Smooth muscle cell (in vitro differentiated cells): Measurements from ENCODE around the gene KIAA1217. TPM values are rescaled to one million over a fixed set of nuclear protein-coding genes. Genes with fewer than 3 reads are reported as not detected.

Experiments
- DNase-seq: peaks from one replicate; lab custom pipeline; 2025; ENCODE audit not compliant: unreplicated experiment; lab: John Stamatoyannopoulos, UW
- H2AFZ ChIP-seq: fragments of 200-600 bp; sonication (generic); 2 replicates; pipeline ENCODE4 v1.6.0; 2016; ENCODE audit warnings: antibody characterized with exemption, low read depth, mild to moderate bottlenecking
- H3F3A ChIP-seq: fragments of 200-600 bp; sonication (generic); 2 replicates; pipeline ENCODE4 v1.6.0; 2017; ENCODE audit warnings: antibody characterized with exemption, low read depth
- H3K27ac ChIP-seq: fragments of 200-600 bp; sonication (generic); 2 replicates; pipeline ENCODE4 v1.5.1; 2016; ENCODE audit warnings: low read depth, mild to moderate bottlenecking
- H3K27me3 ChIP-seq: fragments of 200-600 bp; sonication (generic); 2 replicates; pipeline ENCODE4 v1.6.1; 2016; ENCODE audit warnings: low read depth, mild to moderate bottlenecking
- H3K36me3 ChIP-seq: fragments of 200-600 bp; sonication (generic); 2 replicates; pipeline ENCODE4 v1.5.1; 2016; ENCODE audit warnings: low read depth
- H3K4me1 ChIP-seq: fragments of 200-600 bp; sonication (generic); 2 replicates; pipeline ENCODE4 v1.5.1; 2016; ENCODE audit warnings: low read depth
- H3K4me2 ChIP-seq: fragments of 200-600 bp; sonication (generic); 2 replicates; pipeline ENCODE4 v1.6.0; 2016; ENCODE audit warnings: mild to moderate bottlenecking
- H3K4me3 ChIP-seq: fragments of 200-600 bp; sonication (generic); 2 replicates; pipeline ENCODE4 v1.5.1; 2016; ENCODE audit warnings: mild to moderate bottlenecking
- H3K79me2 ChIP-seq: fragments of 200-600 bp; sonication (generic); 2 replicates; pipeline ENCODE4 v1.6.0; 2016; ENCODE audit warnings: low read depth, mild to moderate bottlenecking
- H3K9ac ChIP-seq: fragments of 200-600 bp; sonication (generic); 2 replicates; pipeline ENCODE4 v1.6.0; 2016; ENCODE audit warnings: low read depth
- H3K9me3 ChIP-seq: fragments of 200-600 bp; sonication (generic); replicated peaks from 2 replicates; pipeline ENCODE4 v1.5.1; 2016; ENCODE audit warnings: low read depth
- H4K20me1 ChIP-seq: fragments of 200-600 bp; sonication (generic); 2 replicates; pipeline ENCODE4 v1.6.0; 2016; ENCODE audit warnings: low read depth
- WGBS: methylation state at CpG from one replicate; pipeline ENCODE4 v1.1.7; 2016; ENCODE audit warnings: low lambda C conversion rate; 5-methylcytosine and 5-hydroxymethylcytosine counted together
- polyA plus RNA-seq: library from polyadenylated mRNA; unstranded; fragments of >200 nt; fragmentation: Nextera tagmentation; extraction: Ambion mirVana; gene quantifications from 2 replicates; pipeline ENCODE4 v1.2.1, GENCODE V29; 2016
- total RNA-seq: library from RNA; depleted of rRNA; stranded (reverse); fragments of >200 nt; gene quantifications from 2 replicates; pipeline ENCODE4 v1.2.3, GENCODE V29; 2014
- TF ChIP-seq, protein P1 (sequence below): fragments of 200-600 bp; sonication (generic); IDR thresholded peaks from 2 replicates; pipeline ENCODE4 v1.5.1; 2017; ENCODE audit warnings: borderline replicate concordance, mild to moderate bottlenecking, antibody characterized with exemption; ENCODE audit not compliant: insufficient read depth, poor library complexity, severe bottlenecking

KIAA1217 gene, protein sequence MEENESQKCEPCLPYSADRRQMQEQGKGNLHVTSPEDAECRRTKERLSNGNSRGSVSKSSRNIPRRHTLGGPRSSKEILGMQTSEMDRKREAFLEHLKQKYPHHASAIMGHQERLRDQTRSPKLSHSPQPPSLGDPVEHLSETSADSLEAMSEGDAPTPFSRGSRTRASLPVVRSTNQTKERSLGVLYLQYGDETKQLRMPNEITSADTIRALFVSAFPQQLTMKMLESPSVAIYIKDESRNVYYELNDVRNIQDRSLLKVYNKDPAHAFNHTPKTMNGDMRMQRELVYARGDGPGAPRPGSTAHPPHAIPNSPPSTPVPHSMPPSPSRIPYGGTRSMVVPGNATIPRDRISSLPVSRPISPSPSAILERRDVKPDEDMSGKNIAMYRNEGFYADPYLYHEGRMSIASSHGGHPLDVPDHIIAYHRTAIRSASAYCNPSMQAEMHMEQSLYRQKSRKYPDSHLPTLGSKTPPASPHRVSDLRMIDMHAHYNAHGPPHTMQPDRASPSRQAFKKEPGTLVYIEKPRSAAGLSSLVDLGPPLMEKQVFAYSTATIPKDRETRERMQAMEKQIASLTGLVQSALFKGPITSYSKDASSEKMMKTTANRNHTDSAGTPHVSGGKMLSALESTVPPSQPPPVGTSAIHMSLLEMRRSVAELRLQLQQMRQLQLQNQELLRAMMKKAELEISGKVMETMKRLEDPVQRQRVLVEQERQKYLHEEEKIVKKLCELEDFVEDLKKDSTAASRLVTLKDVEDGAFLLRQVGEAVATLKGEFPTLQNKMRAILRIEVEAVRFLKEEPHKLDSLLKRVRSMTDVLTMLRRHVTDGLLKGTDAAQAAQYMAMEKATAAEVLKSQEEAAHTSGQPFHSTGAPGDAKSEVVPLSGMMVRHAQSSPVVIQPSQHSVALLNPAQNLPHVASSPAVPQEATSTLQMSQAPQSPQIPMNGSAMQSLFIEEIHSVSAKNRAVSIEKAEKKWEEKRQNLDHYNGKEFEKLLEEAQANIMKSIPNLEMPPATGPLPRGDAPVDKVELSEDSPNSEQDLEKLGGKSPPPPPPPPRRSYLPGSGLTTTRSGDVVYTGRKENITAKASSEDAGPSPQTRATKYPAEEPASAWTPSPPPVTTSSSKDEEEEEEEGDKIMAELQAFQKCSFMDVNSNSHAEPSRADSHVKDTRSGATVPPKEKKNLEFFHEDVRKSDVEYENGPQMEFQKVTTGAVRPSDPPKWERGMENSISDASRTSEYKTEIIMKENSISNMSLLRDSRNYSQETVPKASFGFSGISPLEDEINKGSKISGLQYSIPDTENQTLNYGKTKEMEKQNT (N-terminal part only)
- total RNA-seq (52.3 and 68.8 TPM in 2 replicates), polyA plus RNA-seq (43.3 and 69.4 TPM in 2 replicates)

- peak within 1 kb of the TSS; percentile 87 for H3K4me2 ChIP-seq
- H3K4me1 ChIP-seq, result peaks cover 41% of the 10 kb centered on the region
- peak within 1 kb of the TSS; percentile 82 for H3K9ac ChIP-seq
- H4K20me1 ChIP-seq, result no peaks in the 10 kb centered on the region
- H3K4me3 ChIP-seq, result peak within 1 kb of the TSS; percentile 62
- no peaks in the 10 kb centered on the region for H3F3A ChIP-seq
- no peaks in the 10 kb centered on the region for H3K79me2 ChIP-seq
- H3K9me3 ChIP-seq, result no peaks in the 10 kb centered on the region
- TF ChIP-seq, protein P1, sequence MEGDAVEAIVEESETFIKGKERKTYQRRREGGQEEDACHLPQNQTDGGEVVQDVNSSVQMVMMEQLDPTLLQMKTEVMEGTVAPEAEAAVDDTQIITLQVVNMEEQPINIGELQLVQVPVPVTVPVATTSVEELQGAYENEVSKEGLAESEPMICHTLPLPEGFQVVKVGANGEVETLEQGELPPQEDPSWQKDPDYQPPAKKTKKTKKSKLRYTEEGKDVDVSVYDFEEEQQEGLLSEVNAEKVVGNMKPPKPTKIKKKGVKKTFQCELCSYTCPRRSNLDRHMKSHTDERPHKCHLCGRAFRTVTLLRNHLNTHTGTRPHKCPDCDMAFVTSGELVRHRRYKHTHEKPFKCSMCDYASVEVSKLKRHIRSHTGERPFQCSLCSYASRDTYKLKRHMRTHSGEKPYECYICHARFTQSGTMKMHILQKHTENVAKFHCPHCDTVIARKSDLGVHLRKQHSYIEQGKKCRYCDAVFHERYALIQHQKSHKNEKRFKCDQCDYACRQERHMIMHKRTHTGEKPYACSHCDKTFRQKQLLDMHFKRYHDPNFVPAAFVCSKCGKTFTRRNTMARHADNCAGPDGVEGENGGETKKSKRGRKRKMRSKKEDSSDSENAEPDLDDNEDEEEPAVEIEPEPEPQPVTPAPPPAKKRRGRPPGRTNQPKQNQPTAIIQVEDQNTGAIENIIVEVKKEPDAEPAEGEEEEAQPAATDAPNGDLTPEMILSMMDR, result no peak
- peak within 1 kb of the TSS; percentile 80 for H3K27ac ChIP-seq
- peak within 1 kb of the TSS; percentile 75 for H2AFZ ChIP-seq
- H3K36me3 ChIP-seq, result no peaks in the 10 kb centered on the region
- H3K27me3 ChIP-seq, result no peaks in the 10 kb centered on the region
- WGBS, result 3% methylated on average over 27 of the region's 34 CpGs
- DNase-seq, result peak; percentile 5
Observed at GRCh38 chr10:24208661-24209431, at the start of gene KIAA1217. TSS of gene KIAA1217 (plus strand) at chr10:24209138. CDS start at chr10:24209194, 56 bp downstream.

DNA sequence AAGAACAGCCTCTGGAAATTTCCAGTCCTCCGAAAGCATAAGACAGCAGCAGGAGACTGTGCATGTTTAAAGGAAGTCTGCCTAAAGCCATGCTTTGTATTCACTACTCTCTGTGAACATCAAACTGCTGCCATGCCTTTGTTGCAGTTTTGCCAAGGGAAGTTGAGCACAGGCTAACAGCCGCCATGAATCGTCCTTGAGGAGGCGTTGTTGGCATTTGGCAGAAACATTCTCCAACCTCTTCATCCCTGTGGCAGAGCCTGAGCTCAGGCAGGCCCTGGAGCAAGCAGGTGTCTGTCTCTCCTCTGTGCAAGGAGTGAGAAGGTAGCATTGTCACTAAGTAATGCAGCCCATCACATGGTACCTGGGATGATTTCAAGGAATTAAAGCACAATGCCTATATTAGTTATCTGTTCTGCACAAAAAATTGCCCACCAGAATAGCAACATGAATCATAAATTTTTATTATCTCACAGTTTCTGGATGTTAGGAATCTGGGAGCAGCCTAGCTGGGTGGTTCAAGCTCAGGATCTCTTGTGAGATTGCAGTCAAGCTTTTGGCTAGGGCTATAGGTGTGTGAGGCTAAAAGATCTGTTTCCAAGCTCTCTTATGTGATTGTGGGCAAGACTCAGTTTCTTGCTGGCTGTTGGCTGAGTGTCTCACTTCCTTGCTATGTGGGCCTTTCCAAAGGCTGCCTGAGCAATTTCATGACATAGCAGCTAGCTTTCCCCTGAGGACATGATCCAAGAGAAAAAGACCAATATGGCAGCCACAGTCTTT is 46.5 kb upstream of the KIAA1217 start:
- no peak overlapping the region for H3K27ac ChIP-seq
- 65% methylated on average over 4 of the region's 4 CpGs for WGBS
- no peaks in the 10 kb centered on the region for H4K20me1 ChIP-seq
- TF ChIP-seq, protein P1, result no peak
- no peaks in the 10 kb centered on the region for H3K4me1 ChIP-seq
- H3F3A ChIP-seq, result no peaks in the 10 kb centered on the region
- H3K27me3 ChIP-seq, result no peaks in the 10 kb centered on the region
- no peak overlapping the region for H2AFZ ChIP-seq
- H3K36me3 ChIP-seq, result no peaks in the 10 kb centered on the region
- H3K9me3 ChIP-seq, result no peaks in the 10 kb centered on the region
- no peak for DNase-seq
- H3K9ac ChIP-seq, result no peak overlapping the region
- no peak overlapping the region for H3K4me2 ChIP-seq
- H3K4me3 ChIP-seq, result no peak overlapping the region
- no peaks in the 10 kb centered on the region for H3K79me2 ChIP-seq

DNA sequence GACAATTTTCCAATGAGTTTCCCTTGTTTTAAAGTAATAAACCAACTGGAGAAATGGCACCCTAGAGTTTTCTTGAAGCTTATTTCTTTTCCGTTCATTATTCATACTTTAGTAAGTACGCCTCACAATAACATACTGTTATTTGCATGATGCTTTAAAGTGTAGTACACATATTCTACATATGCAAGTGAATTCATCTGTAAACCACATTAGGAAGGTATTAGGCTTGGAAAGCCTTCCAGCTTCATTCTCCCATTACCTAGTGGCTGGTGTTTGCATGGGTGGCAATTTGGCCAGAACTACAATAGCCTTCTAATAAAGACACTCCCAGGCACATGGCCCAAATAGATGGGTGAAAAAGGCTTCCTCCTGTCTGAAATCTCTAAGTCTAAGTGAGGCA is 45.5 kb upstream of the KIAA1217 start:
- Histone ChIP-seq H3K27ac (no peak overlapping the region), H3F3A (no peaks in the 10 kb centered on the region), H3K9me3 (no peaks in the 10 kb centered on the region), H3K4me2 (no peak overlapping the region), H3K79me2 (no peaks in the 10 kb centered on the region), H4K20me1 (no peaks in the 10 kb centered on the region), H3K9ac (no peak overlapping the region), H3K36me3 (no peaks in the 10 kb centered on the region), H2AFZ (no peak overlapping the region), H3K4me1 (no peaks in the 10 kb centered on the region), H3K27me3 (no peaks in the 10 kb centered on the region), H3K4me3 (no peak overlapping the region)
- DNase-seq, result no peak
- WGBS, result 94% methylated on average over 2 of the region's 2 CpGs
- TF ChIP-seq, protein P1, result no peak
